HL-60 (cell line): ENCODE results near the gene SLC15A5.

Source experiments
- DNase-seq, 2 experiments: peaks; one replicate each; pipeline ENCODE4 v3.0.0-alpha.2; 2010 to 2020; ENCODE audit warnings: low read depth in 1 of 2, low spot score in 1 of 2
- H3K27ac ChIP-seq: fragments of 250-450 bp; sonication (Bioruptor Pico); replicated peaks from 2 replicates; pipeline ENCODE4 v1.5.1; 2020; ENCODE audit warnings: mild to moderate bottlenecking, moderate library complexity
- H3K27me3 ChIP-seq: fragments of 250-450 bp; sonication (Bioruptor Pico); 2 replicates; pipeline ENCODE4 v1.5.1; 2021; ENCODE audit warnings: mild to moderate bottlenecking, moderate library complexity; ENCODE audit not compliant: insufficient read depth, poor library complexity, severe bottlenecking
- H3K4me3 ChIP-seq: replicated peaks from 2 replicates; pipeline ENCODE4 v1.5.1; 2011; ENCODE audit warnings: mild to moderate bottlenecking, control low read depth, low read length; ENCODE audit not compliant: insufficient read depth
- GABPA ChIP-seq: IDR thresholded peaks from 2 replicates; pipeline ENCODE4 v1.6.1; 2012; ENCODE audit warnings: low read depth
- POLR2AphosphoS5 ChIP-seq: IDR thresholded peaks from 2 replicates; pipeline ENCODE4 v1.6.1; 2012; ENCODE audit warnings: low read depth
- REST ChIP-seq: IDR thresholded peaks from 2 replicates; pipeline ENCODE4 v1.6.1; 2012; ENCODE audit warnings: low read depth; ENCODE audit not compliant: insufficient replicate concordance
- SPI1 ChIP-seq: IDR thresholded peaks from 2 replicates; pipeline ENCODE4 v1.6.1; 2012; ENCODE audit warnings: low read depth, mild to moderate bottlenecking, borderline replicate concordance
- TF ChIP-seq, protein P1 (sequence below): IDR thresholded peaks from one replicate; pipeline ENCODE4 v1.5.1; 2011; ENCODE audit warnings: low read length, control low read depth, inconsistent platforms; ENCODE audit not compliant: insufficient read depth

SLC15A5 gene

DNA sequence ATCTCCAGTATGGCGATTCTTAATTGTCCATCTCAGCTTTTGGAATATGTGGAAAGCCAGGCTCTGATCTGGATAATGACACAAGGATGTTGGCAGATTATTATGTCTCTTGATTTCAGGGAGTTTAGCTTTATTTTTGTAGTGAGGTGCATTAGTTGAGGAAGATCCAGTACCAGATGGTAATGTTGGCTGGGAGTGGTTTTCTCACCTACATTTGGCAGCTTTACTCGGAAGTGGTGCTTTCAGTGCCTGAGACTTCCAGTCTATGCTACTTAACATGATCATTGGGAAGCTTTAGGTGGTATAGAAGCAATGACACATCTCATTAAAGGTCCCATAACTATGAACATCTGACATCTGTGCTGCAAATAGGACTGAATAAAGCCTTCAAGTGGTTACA, 7.5 kb downstream of the SLC15A5 start:
- Histone ChIP-seq H3K4me3 (no peak overlapping the region), H3K27ac (no peak overlapping the region), H3K27me3 (no peaks in the 10 kb centered on the region)
- no peak for TF ChIP-seq POLR2AphosphoS5
- TF ChIP-seq SPI1 = no peak
- TF ChIP-seq GABPA = no peak
- TF ChIP-seq, protein P1, sequence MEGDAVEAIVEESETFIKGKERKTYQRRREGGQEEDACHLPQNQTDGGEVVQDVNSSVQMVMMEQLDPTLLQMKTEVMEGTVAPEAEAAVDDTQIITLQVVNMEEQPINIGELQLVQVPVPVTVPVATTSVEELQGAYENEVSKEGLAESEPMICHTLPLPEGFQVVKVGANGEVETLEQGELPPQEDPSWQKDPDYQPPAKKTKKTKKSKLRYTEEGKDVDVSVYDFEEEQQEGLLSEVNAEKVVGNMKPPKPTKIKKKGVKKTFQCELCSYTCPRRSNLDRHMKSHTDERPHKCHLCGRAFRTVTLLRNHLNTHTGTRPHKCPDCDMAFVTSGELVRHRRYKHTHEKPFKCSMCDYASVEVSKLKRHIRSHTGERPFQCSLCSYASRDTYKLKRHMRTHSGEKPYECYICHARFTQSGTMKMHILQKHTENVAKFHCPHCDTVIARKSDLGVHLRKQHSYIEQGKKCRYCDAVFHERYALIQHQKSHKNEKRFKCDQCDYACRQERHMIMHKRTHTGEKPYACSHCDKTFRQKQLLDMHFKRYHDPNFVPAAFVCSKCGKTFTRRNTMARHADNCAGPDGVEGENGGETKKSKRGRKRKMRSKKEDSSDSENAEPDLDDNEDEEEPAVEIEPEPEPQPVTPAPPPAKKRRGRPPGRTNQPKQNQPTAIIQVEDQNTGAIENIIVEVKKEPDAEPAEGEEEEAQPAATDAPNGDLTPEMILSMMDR = no peak
- no peak for TF ChIP-seq REST
- no peak for DNase-seq

DNA sequence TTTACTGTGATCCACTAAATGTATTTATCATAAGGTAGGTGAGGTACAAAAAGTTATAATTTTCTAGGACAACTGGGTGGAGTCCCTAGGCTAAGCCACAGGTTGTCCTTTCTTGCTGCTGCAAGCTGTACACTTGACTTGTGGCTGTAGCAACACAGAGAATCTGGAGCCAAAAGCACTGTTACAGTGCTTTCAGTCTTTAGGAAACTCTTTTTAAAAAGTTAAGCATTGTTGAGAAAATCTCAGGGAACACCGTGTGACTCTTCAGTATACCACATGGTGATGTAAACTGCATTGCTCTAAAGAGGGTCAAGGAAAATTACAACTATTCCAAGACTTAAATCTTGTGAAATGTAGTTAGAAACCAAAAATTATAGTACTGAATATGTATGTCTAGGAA, 11.4 kb downstream of the SLC15A5 start:
- DNase-seq = no peak
- no peaks in the 10 kb centered on the region for H3K27me3 ChIP-seq
- H3K27ac ChIP-seq = no peak overlapping the region
- H3K4me3 ChIP-seq = no peak overlapping the region
- TF ChIP-seq, protein P1 = no peak
- no peak for TF ChIP-seq SPI1
- no peak for TF ChIP-seq REST

GRCh38 chr12:16261944-16262475, 15.5 kb downstream of the SLC15A5 start:
- no peak for DNase-seq
- TF ChIP-seq, protein P1 = no peak
- no peak for TF ChIP-seq GABPA
- no peak for TF ChIP-seq REST
- TF ChIP-seq POLR2AphosphoS5 = no peak
- no peak for TF ChIP-seq SPI1
- Histone ChIP-seq H3K4me3 (no peak overlapping the region), H3K27me3 (no peaks in the 10 kb centered on the region), H3K27ac (no peak overlapping the region)
